Measurements from ENCODE around the gene U2AF1L4. TPM values are rescaled to one million over a fixed set of nuclear protein-coding genes. Genes with fewer than 3 reads are reported as not detected.

The U2AF1L4 gene
- total RNA-seq, 1 experiment from 2014 or later = 24.6 TPM

DNA sequence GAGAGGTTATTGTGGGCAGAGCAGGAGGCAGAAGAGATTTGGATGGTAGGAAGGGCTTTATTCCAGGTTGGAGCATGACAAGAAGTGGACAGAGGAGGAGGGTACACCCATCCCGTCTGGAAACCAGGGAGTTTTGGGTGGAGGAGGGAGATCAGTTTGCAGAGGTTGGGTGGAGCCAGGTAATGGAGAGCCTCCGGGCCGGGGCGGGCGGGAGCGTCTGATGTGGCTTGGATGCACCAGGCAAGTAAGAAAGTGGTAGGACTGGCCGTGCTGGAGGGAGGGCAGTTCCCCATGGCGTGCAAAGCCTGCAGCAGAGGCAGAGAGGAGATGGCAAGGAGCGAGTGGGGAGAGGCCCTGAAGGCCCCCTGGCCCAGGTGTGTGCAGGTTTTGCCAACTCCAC is 13.9 kb downstream of the U2AF1L4 start:
- intact Hi-C loops (cut with micrococcal nuclease; ENCODE audit: unreplicated experiment) = no loop called here
- TF ChIP-seq, protein P1, sequence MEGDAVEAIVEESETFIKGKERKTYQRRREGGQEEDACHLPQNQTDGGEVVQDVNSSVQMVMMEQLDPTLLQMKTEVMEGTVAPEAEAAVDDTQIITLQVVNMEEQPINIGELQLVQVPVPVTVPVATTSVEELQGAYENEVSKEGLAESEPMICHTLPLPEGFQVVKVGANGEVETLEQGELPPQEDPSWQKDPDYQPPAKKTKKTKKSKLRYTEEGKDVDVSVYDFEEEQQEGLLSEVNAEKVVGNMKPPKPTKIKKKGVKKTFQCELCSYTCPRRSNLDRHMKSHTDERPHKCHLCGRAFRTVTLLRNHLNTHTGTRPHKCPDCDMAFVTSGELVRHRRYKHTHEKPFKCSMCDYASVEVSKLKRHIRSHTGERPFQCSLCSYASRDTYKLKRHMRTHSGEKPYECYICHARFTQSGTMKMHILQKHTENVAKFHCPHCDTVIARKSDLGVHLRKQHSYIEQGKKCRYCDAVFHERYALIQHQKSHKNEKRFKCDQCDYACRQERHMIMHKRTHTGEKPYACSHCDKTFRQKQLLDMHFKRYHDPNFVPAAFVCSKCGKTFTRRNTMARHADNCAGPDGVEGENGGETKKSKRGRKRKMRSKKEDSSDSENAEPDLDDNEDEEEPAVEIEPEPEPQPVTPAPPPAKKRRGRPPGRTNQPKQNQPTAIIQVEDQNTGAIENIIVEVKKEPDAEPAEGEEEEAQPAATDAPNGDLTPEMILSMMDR (IDR thresholded peaks at IDR 0.05; ENCODE audit: insufficient read depth in 1 of 2, low read depth in 1 of 2, low read length in 1 of 2, severe bottlenecking in 1 of 2, unreplicated experiment in 1 of 2) = no peak
- peaks cover 82% of the 10 kb centered on the region for H3K36me3 Mint-ChIP-seq (ENCODE audit: insufficient read depth, unreplicated experiment)
- no peaks in the 10 kb centered on the region for H3K4me1 ChIP-seq
- BruUV-seq (replicated peaks) = no TSS peak
- H3K36me3 ChIP-seq (ENCODE audit: control insufficient read depth, insufficient read depth, low read length) = peaks cover 10% of the 10 kb centered on the region
- H3K9me3 ChIP-seq = no peaks in the 10 kb centered on the region
- no peaks in the 10 kb centered on the region for H3K27me3 Mint-ChIP-seq (ENCODE audit: insufficient read depth, unreplicated experiment)
- no peaks in the 10 kb centered on the region for H3K9me3 Mint-ChIP-seq (ENCODE audit: unreplicated experiment)
- ChIA-PET POLR2A (interaction anchor here (1.7 kb wide), 1 partner anchor 9 kb away, joined by 7 read pairs; no protein-coding TSS in a partner anchor), CTCF (no interaction called here)
- no peak overlapping the region for H3K4me3 ChIP-seq (ENCODE audit: low read depth, low read length)
- no peaks in the 10 kb centered on the region for H3K27me3 ChIP-seq (replicated peaks; ENCODE audit: control insufficient read depth, insufficient read depth, low read length)
- no peak for DNase-seq
- H3K4me3 Mint-ChIP-seq (ENCODE audit: unreplicated experiment) = peak overlapping the region; percentile 12
- no peak overlapping the region for H3K27ac Mint-ChIP-seq (ENCODE audit: unreplicated experiment)
- no peaks in the 10 kb centered on the region for H3K4me1 Mint-ChIP-seq (ENCODE audit: low read depth, unreplicated experiment)

DNA sequence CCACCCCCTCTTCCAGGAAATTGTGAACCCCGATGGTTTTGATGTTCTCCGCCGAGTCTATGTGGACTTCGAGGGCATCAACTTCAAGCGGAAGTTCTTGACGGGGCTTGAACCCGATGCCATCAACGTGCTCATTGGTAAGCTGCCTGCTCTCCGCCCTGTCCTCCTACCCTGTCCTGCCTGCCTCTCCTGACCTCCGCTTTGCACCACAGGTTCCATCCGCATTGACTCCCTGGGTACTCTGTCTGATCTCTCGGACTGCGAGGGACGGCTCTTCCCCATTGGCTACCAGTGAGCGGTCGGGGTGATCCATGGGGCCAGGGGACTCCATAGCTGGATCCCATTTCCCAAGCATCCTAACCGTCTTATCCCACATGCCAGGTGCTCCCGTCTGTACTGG is 14.9 kb downstream of the U2AF1L4 start:
- POLR2A ChIA-PET = interaction anchor here (1.7 kb wide), 1 partner anchor 10 kb away, joined by 7 read pairs; no protein-coding TSS in a partner anchor
- BruUV-seq (replicated peaks) = no TSS peak

DNA sequence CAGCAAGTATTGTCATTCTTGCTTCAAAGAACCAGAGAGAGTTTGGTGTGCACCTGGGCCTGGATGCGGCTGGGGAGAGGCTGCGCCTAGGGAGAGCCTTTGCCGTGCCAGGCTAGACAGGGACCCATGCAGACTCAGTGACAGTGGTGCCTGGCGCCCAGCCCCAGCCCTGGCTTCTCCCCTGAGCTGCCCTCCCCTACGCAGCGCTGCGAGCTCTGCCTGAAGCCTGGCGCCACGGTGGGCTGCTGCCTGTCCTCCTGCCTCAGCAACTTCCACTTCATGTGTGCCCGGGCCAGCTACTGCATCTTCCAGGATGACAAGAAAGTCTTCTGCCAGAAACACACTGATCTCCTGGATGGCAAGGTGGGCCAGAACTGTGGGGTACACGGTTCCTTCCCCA is 15.5 kb downstream of the U2AF1L4 start:
- Mint-ChIP-seq H3K4me3 (ENCODE audit: unreplicated experiment) (no peak overlapping the region), H3K9me3 (ENCODE audit: unreplicated experiment) (no peaks in the 10 kb centered on the region), H3K27me3 (ENCODE audit: insufficient read depth, unreplicated experiment) (no peaks in the 10 kb centered on the region), H3K4me1 (ENCODE audit: low read depth, unreplicated experiment) (no peaks in the 10 kb centered on the region), H3K27ac (ENCODE audit: unreplicated experiment) (no peak overlapping the region), H3K36me3 (ENCODE audit: insufficient read depth, unreplicated experiment) (peaks cover 87% of the 10 kb centered on the region)
- ChIA-PET POLR2A (interaction anchor here (1.7 kb wide), 1 partner anchor 11 kb away, joined by 7 read pairs; no protein-coding TSS in a partner anchor), CTCF (no interaction called here)
- peaks cover 10% of the 10 kb centered on the region for H3K36me3 ChIP-seq (ENCODE audit: control insufficient read depth, insufficient read depth, low read length)
- no peak for DNase-seq
- no peaks in the 10 kb centered on the region for H3K27me3 ChIP-seq (replicated peaks; ENCODE audit: control insufficient read depth, insufficient read depth, low read length)
- no peaks in the 10 kb centered on the region for H3K9me3 ChIP-seq
- no TSS peak for BruUV-seq (replicated peaks)
- TF ChIP-seq, protein P1 (IDR thresholded peaks at IDR 0.05; ENCODE audit: insufficient read depth in 1 of 2, low read depth in 1 of 2, low read length in 1 of 2, severe bottlenecking in 1 of 2, unreplicated experiment in 1 of 2) = no peak
- intact Hi-C loops (cut with micrococcal nuclease; ENCODE audit: unreplicated experiment) = no loop called here
- no peaks in the 10 kb centered on the region for H3K4me1 ChIP-seq
- H3K4me3 ChIP-seq (ENCODE audit: low read depth, low read length) = no peak overlapping the region

More for the DNA sequence above, 14.9 kb downstream of the U2AF1L4 start:
- Histone ChIP-seq H3K27me3 (replicated peaks; ENCODE audit: control insufficient read depth, insufficient read depth, low read length) (no peaks in the 10 kb centered on the region), H3K36me3 (ENCODE audit: control insufficient read depth, insufficient read depth, low read length) (peaks cover 10% of the 10 kb centered on the region), H3K9me3 (no peaks in the 10 kb centered on the region), H3K4me3 (ENCODE audit: low read depth, low read length) (no peak overlapping the region), H3K4me1 (no peaks in the 10 kb centered on the region)
- Mint-ChIP-seq H3K4me1 (ENCODE audit: low read depth, unreplicated experiment) (no peaks in the 10 kb centered on the region), H3K9me3 (ENCODE audit: unreplicated experiment) (no peaks in the 10 kb centered on the region), H3K4me3 (ENCODE audit: unreplicated experiment) (no peak overlapping the region), H3K36me3 (ENCODE audit: insufficient read depth, unreplicated experiment) (peaks cover 86% of the 10 kb centered on the region), H3K27ac (ENCODE audit: unreplicated experiment) (no peak overlapping the region), H3K27me3 (ENCODE audit: insufficient read depth, unreplicated experiment) (no peaks in the 10 kb centered on the region)
- no peak for DNase-seq
- CTCF ChIA-PET = no interaction called here
- TF ChIP-seq, protein P1 (IDR thresholded peaks at IDR 0.05; ENCODE audit: insufficient read depth in 1 of 2, low read depth in 1 of 2, low read length in 1 of 2, severe bottlenecking in 1 of 2, unreplicated experiment in 1 of 2) = no peak
- intact Hi-C loops (cut with micrococcal nuclease; ENCODE audit: unreplicated experiment) = no loop called here

Data from Caco-2 (cell line).